Femur (tissue), 1 donor: ENCODE data around the gene SCIN.
A peak's percentile ranks its signal among the peaks of the same experiment; 100 is the strongest.
"Not testable (repeated sequence)": the region's sequence is repeated elsewhere in the genome, so short reads cannot be mapped to it uniquely, and the experiment has no call there.

ENCODE experiments used
- DNase-seq: peaks from one replicate; pipeline ENCODE4 v3.0.0-alpha.2; 2017

The SCIN gene

DNA sequence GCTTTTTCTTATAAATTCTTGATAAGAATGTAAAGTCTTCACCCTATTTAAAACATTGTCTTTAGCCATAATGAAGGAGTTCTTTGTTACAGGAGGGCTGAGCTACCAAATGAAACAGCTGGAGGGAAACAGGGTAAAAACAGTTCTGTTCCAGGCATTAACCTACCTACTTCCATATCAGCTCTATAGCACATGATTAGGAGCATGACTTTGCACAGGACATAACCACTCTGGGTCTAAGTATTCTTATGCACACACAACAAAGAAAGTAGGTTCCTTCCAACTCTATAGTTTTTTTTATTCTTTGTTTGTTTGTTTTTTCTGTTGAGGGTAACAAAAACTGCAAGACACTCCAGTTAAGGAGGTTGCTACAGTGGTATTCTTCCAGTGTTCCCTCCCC lies 52.7 kb downstream of the SCIN start:
- DNase-seq: no peak

DNA sequence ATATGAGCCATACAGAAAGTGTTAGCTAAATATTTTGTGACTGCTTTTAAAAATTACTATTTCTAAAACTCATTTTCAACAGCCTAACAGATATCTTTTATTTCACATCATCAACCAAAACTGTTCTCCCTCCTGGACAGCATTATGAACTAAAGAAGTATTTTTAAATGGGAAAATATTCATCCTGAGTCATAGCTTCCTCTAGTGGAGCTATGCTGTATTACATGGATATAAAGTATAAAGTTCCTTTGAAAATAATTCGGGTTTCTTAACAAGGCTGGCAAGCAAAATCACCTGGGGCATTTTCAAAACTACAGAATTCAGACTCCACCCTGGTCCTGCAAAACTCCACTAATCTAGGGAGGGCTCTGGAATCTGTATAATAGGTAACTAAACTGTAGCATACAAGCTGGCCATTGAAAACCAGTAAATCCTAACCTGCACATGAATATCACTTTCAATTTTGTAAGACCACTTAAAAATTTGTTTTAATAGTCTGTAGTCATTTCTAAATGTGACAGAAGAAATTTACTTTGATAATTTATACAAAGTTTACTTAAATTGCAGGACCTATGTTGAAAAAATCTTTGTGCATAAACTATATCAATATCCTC lies 53.5 kb downstream of the SCIN start:
- no peak for DNase-seq

DNA sequence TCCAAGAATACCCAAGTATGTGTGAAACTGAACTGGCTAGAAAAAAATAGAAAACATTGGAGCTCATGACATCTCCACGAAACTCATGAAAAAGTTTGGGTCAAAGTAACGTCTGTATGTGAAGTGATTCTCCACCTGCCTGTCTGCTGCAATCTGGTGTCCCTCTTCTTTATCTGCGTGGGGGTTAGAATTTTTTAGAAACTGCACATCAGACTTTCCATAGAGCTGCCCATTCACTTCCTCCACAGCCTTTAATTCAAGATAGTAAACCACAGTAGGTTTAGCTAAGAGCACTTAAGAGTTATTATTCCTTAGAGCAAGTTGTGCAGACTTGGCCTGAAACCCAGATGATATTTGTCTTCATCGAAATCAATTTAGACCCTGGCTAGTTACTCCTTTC lies 55.3 kb downstream of the SCIN start:
- no peak for DNase-seq

DNA sequence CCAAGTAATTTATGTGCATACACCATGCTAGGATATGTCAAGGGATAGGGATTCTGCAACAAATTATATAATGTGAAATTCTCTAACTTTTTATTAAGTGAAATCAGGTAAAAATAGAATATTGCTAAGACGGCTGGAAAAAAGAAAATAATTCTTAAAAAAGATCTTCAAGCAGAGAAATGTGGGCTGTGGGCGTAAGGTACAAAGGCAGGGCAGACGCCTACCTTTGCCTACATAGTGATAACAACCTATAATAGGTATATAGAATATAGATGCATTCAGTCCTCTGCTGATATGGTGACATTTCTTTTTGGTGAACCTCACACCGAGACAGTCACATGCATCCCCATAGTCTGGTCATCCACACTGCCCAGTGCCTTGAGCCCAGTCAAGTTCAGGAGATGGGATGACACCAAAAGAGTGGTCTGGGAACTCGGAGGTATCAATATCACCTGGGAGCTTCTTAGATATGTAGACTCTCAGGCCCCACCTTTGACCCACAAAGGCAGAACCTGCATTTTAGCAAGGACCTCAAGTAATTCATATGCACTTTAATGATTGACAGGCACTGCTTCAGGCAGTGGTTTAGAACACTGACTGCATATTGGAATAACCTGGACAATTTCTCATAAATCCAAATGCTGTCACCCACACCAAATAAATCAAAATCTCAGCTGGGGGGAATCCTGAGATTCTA lies 59.4 kb downstream of the SCIN start:
- no peak for DNase-seq

DNA sequence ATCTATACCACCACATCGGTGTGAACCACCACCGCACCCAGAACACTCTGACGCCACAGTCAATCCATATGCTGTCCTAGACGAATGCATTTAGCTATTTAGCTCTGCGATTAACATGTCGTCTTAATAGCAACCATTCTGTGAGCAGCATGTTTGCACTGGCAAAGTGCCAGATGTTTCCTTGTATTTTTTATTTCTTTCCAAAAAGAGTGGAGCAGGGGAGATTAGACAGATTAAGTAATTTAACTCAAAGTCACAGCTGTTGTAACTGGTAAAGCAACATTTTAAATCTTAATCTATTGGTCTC lies 59.9 kb downstream of the SCIN start:
- DNase-seq: no peak

DNA sequence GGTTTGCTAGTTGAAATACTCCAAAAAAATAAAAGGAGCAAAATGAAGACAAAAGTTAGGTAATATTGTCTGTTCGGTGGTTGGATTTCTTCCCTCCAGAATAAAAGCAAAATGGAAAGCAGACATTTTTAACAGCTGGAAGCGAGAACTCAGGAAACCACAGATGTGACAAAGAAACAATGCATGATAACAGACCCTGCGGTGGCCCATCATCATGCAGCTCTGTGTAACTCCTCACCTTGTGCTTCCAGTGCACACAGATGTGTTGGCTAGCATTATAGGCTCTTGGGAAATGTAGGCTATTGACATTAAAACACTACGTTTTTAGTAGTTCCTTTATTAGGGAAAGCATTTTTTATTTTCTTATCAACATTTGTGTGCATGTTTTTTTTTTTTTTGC lies 63.1 kb downstream of the SCIN start:
- no peak for DNase-seq

DNA sequence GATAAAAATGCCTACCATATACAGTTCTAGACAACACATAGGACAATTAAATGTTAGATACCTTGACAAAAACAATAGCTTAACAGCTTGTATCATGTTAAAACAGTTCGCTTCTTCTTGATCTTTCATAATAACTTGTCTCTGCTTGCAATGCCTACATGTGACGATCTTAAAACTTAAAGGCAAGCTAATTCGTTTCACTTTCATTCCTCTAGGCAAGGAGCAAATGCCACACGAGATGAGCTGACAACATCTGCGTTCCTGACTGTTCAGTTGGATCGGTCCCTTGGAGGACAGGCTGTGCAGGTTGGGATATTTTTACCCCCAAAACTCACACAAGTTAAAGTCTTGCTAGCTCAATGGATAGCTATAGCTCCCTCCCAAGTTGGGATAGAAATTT lies 65.3 kb downstream of the SCIN start:
- DNase-seq: no peak

DNA sequence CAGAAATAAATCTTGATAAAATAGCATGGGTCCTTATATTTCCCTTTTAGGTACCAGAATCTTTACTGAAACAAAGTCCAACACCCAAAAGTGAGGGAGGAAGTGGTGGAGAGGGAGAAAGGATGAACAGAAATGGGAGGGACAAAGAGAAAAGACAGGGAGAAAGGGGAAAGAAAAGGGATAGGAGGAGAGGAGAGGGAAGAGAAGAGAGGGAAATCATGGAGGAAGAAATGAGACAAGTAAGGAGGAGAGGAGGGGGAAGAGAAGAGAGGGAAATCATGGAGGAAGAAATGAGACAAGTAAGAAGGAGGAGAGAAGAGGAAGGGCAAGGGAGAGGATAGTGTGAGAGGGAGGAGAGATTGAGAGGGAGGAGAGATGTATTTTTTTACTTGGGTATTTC lies 66.8 kb downstream of the SCIN start:
- no peak for DNase-seq

DNA sequence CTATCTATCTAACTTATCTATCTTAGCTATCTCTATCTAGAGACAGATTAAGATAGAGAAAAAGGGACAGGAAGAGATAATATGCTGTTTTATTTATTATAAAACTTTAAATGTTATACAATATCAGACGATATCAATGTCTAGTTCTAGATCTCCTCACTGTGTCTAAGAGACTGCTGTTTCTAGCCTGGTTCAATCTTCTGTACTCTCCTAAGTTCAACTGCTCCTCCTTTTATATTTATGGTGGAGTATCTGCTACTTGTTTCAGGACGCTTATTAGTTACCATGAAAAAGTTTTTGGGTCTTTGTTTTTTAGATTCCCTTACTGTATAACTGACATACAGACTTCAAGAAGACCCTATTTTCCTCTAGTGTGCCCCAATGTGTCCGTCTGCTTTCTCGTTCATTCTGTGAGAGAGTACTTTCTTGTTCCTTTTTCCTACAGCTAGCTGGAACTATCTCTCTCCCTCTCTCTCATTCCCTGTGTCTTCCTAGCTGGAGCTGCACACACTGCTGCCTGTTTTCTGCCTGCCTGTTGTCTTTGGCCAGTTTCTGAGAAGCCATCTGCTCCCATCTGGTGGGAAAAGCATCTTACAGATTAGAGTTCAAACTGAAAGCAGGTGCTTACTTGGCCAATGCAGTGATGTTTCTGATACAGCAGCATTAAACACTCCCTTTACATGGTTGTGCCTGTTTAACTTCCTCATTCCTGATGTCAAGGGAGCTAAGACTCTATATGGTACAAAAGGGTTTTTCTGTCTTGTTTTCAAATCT lies 67.5 kb downstream of the SCIN start:
- DNase-seq: peak; percentile 30

DNA sequence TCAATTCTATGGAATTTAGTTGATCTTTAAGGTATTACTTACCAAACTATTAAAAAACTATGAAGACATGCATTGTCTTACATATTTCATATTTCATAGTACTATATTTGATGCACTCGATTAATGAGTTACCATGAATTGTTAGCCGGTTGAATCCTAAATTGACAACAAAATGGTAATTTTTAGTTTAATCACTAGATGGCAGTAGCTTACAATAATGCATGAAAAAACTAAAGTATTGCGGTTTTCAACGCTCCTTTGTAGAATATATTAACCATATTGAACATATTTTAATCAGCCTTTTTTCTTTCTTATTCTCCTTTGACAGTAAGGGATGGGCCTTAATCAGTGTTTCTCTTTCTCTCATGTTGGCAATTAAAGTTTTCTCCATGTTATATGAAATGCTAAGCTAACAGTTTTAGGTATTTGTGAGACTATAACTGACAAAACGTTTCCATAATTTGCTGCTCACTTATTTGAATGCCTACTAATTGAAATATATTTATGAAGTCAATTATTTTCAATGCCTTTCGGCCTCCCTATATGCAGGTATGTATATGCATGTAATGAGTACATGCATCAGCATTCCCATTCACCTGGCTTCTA lies 68.4 kb downstream of the SCIN start:
- DNase-seq: no peak

DNA sequence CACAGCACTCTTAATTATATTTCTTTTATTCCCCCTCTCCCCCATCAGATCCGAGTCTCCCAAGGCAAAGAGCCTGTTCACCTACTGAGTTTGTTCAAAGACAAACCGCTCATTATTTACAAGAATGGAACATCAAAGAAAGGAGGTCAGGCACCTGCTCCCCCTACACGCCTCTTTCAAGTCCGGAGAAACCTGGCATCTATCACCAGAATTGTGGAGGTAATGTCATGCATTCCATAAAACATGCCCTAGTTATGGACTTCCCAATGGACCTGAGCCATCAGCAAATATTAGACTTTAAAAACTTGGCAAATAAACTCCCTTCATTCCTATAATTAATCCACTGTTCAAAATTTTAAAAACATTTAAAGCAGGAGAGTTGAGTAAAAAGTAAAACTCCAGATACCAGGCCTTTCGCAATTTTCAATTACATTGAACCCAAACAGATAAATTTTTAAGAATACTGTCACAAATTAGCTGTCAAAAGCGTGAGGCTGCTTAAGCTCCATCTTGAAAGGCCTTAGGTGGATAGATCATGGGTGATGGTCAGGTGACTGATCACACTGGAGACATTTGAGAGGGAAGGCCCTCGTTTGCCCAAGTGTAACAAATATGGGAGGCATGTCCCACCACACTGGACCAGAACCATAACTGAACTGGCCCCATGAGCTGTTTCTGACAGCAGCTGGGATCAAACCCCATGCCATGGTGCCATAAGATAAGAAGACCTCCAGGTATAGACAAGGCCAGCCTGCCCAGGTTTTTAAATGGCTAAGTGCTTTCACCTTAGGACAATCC lies 70.0 kb downstream of the SCIN start:
- DNase-seq: no peak

DNA sequence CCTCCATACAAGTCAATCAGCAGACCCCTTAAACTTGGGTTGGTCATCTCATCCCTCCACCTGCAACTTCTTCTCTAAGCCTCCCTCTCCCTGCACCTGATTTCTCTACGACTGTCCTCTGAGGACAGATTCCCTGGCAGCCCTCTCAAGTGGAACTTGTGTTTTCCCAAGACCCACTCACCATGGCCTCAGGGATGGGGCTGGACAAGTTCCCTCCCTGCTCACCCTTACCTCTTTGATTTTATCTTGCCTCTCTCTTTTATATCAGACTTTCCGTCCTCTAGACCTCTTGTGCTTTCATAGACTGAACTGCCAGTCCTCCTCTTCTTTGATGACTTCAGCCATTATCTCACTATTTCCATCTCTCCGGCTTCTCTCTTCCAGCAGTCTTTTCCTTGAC lies 70.7 kb downstream of the SCIN start:
- no peak for DNase-seq

DNA sequence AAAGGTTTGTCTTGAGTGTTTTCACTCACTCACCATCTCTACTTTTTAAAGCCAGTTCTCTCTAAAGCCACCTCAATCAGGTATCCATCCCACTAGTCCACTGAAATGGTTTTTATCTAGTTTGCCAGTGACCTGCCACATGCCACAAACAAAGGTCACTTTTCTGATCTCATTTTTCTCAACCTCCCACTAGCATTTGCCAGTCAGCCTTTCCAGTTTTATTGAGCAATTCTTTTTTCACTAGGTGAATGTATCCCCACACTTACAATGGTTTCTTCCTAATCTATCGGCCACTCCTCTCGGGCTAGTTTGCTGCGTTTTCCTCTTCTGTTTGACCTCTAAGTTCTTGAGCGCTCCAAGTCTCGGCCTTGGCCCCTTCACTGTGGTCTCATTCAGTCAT lies 72.0 kb downstream of the SCIN start:
- DNase-seq: no peak

DNA sequence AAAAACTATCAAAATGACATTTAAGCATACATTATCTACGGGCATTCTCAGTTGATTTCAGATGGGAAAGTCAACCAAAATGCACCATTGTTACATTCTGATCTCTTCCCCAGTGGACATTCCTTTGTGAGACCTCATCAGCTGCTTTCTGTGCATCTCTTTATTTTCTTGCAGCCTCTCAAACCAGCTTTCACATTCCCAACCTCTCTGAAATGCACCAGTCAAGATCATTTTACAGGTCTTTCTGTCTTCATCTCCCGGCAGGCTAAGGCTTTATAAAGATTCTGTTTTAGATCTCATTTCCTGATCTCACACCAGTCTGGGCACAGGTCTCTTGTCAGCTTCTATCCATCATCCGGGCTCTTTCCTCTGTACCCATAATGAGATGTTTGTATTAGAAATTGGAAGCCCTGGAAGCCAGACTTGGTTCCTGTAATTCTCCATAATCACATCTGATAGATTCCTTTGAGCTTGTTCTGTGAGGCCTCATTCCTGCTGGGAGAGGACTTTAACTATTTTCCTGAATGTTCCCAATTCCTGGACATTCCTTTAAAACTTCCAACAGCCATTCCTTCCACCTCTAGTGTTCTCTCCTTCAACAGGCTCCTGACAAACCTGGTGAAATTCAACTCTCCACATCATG lies 72.6 kb downstream of the SCIN start:
- DNase-seq: no peak

DNA sequence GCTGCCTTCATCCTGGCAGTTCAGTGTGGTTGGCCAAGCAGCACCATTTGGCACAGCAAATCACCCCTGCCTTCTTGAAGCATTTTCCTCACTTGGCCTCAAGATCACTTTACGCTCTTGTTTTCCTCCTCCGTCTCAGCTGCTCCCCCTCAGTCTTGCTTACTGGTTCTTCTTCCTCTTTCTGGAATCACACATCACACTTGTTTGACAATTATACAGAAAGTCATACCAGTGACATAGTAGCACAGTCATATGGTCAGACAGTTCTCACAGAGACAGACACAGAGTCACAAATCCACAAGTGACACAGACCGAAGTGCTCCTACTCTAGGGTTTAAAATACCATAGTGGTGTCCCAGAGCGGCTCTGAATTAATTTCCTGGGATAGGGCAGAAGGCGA lies 73.1 kb downstream of the SCIN start:
- no peak for DNase-seq

DNA sequence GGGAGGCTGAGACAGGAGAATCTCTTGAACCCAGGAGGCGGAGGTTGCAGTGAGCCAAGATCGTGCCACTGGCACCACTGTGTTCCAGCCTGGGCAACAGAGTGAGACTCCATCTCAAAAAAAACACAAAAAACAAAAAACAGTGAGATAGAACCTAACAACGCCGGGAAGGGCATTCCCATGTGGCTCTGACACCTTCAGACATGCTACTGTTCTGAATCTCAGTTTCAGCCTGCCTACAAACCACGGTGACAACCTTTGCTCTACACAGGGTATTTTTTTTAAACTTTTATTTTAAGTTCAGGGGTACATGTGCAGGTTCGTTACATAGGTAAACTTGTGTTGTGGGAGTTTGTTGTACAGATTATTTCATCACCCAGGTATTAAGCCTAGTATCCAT lies 74.7 kb downstream of the SCIN start:
- DNase-seq: not testable (repeated sequence)

DNA sequence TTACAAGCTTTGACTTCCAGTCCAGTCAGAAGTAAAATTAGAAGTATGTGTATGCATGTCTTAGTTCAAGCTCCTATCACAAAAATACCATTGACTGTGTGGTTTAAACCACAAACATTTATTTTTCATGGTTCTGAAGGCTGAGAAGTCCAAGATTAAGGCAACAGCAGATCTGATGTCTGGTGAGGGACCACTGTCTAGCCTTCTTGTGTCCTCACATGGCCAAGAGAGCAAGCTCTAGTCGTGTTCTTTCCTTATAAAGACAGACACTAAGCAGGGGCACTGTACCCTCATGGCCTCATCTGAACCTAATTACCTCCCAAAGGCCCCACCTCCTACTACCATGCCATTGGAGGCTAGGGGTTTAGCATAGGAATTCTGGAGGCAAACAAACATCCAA lies 75.6 kb downstream of the SCIN start:
- DNase-seq: no peak

DNA sequence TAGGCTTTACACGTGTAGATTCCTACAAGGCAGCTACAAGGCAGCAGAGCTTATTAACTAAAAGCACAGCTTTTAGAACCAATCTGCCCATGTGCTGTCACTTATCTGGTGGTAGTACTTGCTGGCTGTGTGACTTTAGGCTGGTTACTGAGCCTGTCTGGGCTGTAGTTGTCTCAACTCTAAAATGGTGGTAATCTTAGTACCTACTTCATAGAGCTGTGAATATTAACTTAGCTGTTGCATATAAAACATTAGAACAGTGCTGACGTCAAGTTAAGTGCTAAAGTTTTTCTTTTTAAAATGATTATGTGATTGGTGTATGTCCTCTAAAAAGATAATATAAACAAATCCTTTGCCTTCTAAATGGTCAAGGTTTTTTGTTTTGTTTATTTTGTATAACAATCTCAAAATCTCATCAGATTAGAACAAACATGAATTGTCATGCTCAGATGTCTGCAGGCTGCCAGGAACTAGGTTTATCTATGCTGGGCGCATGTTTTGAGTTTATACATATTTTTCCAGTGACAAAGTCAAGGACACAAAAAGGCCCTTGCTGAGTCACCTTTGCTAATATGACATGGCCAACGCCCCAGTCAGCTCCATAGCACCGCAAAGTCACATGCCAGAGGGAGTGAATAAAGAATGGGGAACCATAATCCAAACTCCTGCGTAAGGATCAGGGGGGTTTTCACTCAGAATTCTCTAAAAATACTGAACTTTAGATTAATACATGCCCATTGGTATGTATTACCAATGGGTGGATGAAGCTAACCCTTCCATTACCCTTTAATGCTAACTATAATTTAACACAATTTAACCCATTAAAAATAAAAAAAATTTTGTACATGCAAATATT lies 77.1 kb downstream of the SCIN start:
- DNase-seq: no peak

DNA sequence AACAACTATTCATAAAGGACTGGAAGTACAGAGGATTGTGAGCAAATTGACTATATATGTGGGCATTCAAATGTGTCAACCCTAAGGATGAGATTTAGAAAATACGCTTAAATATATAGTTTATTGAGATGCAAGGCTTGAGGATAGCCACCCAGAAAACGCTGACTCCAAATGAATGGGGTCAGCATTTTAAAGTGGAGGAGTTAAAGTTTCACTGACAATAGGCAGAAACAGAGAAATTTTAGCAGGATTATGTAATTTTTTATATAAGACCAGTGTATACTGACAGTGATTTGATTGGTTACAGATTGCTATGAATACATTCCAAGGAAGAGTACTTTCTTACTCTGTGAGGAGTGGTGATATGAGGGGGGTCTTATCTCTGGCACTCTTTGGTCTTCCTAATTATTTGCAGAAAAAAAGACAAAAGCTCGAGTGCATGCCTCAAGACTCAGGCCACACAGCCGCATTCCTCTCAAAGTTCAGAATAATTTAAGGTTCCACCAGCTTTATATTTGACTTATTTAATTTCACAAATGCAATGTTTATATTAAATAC lies 78.3 kb downstream of the SCIN start:
- DNase-seq: no peak

DNA sequence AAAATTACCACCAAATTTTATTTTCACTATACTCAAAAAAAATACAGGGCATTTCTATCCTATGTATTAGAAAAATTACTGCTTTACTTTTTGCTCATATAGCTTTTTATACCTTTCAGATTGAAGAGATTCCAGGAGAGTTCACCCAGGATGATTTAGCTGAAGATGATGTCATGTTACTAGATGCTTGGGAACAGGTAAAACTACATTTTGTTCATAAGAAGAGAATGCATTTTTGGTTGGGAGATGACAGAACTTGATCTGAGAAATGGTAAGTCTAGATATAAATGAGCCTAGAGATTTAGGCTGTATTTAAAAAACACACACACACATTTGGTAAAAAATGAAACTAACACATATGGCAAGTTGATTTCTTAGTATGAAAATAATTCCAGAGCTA lies 78.8 kb downstream of the SCIN start:
- no peak for DNase-seq

DNA sequence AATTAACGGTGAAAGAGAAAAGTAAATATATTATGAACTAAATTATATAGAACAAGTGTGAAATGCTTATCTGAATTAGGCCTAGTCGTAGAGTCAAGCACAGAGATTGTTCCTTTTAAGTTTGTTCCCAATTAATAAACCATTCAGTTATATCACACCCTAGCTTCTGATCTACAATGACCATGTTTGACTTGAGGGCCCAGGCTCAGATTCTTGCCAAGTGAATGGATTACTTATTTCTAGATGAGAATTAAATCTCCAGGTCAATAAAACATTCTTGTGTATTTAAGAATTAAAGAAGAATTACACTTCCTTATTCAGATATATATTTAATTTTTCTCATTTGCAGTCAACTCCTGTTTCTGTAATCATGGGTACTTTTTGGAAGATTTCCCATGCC lies 79.6 kb downstream of the SCIN start:
- no peak for DNase-seq
